Measurements from ENCODE around the gene ABRAXAS1.

Gene ABRAXAS1

DNA sequence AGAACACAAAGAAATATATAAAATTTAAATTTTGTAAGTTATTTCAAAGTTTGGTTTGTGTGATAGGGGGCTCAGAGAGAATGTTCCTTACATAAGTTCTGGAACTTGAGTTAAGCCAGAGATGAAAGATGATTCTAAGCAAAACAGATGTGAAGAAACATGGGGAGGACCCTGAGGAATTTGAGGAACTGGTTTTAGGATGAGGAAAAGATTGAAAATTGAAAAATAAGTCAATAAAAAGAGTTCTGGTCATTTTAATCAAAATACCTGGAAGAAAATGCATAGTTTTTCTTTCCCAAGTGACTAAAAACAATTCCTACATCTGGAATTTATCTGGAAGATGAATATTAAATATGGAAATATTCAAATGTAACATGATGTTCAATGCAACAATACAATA is 66.7 kb downstream of the ABRAXAS1 start:
- no peak for TF ChIP-seq SIN3A (IDR thresholded peaks at IDR 0.05; ENCODE audit: borderline replicate concordance, insufficient read depth, low read length)

DNA sequence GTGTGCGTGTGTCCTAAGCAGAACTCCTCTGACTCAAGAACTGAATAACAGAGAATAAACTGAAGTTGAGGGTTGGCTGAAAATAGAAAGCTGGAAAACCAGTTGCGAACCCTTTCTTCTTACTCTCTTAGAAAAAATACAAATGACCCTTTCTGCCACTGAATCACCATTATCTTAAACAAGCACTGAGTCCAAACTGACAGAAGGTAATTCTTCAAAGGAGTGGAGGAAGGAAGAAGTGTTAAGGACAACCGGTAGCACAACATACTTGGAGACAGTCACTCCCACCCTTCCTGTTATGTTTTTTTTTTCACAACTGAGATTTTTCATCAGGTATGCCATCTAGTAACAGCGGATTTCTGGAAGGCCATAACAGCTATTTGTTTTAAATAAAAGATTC is 67.3 kb downstream of the ABRAXAS1 start:
- TF ChIP-seq, protein P1, sequence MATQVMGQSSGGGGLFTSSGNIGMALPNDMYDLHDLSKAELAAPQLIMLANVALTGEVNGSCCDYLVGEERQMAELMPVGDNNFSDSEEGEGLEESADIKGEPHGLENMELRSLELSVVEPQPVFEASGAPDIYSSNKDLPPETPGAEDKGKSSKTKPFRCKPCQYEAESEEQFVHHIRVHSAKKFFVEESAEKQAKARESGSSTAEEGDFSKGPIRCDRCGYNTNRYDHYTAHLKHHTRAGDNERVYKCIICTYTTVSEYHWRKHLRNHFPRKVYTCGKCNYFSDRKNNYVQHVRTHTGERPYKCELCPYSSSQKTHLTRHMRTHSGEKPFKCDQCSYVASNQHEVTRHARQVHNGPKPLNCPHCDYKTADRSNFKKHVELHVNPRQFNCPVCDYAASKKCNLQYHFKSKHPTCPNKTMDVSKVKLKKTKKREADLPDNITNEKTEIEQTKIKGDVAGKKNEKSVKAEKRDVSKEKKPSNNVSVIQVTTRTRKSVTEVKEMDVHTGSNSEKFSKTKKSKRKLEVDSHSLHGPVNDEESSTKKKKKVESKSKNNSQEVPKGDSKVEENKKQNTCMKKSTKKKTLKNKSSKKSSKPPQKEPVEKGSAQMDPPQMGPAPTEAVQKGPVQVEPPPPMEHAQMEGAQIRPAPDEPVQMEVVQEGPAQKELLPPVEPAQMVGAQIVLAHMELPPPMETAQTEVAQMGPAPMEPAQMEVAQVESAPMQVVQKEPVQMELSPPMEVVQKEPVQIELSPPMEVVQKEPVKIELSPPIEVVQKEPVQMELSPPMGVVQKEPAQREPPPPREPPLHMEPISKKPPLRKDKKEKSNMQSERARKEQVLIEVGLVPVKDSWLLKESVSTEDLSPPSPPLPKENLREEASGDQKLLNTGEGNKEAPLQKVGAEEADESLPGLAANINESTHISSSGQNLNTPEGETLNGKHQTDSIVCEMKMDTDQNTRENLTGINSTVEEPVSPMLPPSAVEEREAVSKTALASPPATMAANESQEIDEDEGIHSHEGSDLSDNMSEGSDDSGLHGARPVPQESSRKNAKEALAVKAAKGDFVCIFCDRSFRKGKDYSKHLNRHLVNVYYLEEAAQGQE (IDR thresholded peaks at IDR 0.05; ENCODE audit: insufficient read depth in 1 of 2, low read depth in 2 of 2, low read length in 2 of 2) = no peak
- TF ChIP-seq FOXP2 (optimal IDR thresholded peaks at IDR 0.05; ENCODE audit: borderline replicate concordance, extremely low read depth, extremely low read length, insufficient read depth) = no peak
- no peak for TF ChIP-seq TAF1 (IDR thresholded peaks at IDR 0.05; ENCODE audit: borderline replicate concordance, insufficient read depth, low read length)
- TF ChIP-seq SIN3A (IDR thresholded peaks at IDR 0.05; ENCODE audit: borderline replicate concordance, insufficient read depth, low read length) = no peak
- no peak for TF ChIP-seq POLR2AphosphoS5 (IDR thresholded peaks at IDR 0.05; ENCODE audit: low read depth, low read length)

DNA sequence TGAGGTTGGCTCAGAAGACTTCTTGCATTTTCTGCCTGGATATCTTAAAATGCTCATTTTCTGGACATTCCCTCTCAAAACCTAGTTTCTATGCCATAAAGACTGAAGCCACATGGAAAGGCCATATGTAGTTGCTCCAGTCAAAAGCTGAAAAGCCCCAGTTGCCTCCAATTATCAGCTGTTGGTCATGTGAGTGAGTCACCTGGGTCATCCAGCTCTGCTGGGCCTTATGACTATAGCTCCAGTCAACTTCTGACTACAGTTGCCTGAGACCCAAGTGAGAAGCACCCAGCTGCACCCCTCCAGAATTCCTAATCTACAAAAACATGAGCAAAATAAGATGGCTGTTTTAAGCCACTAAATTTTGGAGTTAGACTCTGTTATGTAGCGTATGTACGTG is 71.2 kb downstream of the ABRAXAS1 start:
- TF ChIP-seq FOXP2 (optimal IDR thresholded peaks at IDR 0.05; ENCODE audit: borderline replicate concordance, extremely low read depth, extremely low read length, insufficient read depth) = no peak
- TF ChIP-seq, protein P1 (IDR thresholded peaks at IDR 0.05; ENCODE audit: insufficient read depth in 1 of 2, low read depth in 2 of 2, low read length in 2 of 2) = no peak

Measured in PFSK-1 (cell line).